Measurements from ENCODE around the gene KLHL2. TPM values are rescaled to one million over a fixed set of nuclear protein-coding genes. Genes with fewer than 3 reads are reported as not detected.
"Not testable (repeated sequence)": the region's sequence is repeated elsewhere in the genome, so short reads cannot be mapped to it uniquely, and the experiment has no call there.

The KLHL2 gene
- total RNA-seq, 1 donor from 2014 or later, result 23.7 TPM

DNA sequence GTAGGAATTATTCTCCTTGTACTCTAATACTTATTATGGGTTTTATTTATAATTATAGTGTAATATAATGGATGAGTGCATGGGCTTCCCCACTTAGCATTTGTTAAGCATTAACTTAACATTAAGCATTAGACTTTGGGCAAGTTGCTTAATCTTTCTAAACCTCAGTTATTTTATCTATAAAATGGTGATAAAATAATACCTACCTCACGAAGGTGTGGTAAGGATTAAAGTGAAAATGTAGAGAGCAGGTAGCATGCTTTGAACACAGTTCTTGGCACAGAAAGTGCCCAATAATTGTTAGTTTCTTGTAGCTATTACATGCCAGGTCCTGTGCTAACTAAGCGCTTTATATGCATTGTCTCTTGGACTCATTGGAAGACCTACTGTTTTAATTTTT, 122.7 kb downstream of the KLHL2 start:
- no peak for DNase-seq (ENCODE audit: low spot score)

DNA sequence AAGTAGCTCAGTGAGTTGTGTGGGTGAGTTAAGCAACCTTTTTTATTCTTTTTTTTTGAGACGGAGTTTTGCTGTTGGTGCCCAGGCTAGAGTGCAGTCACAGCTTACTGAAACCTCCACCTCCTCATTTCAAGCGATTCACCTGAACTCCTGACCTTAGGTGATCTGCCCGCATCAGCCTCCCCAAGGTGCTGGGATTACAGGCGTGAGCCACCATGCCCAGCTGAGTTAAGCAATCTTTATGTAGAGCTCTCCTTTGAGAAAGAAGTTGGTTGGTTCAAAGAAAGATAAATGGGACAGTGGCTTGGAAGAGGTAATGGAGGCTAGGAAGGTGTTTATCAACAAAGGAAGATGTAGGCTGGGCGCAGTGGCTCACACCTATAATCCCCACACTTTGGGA, 123.3 kb downstream of the KLHL2 start:
- no peak for DNase-seq (ENCODE audit: low spot score)

DNA sequence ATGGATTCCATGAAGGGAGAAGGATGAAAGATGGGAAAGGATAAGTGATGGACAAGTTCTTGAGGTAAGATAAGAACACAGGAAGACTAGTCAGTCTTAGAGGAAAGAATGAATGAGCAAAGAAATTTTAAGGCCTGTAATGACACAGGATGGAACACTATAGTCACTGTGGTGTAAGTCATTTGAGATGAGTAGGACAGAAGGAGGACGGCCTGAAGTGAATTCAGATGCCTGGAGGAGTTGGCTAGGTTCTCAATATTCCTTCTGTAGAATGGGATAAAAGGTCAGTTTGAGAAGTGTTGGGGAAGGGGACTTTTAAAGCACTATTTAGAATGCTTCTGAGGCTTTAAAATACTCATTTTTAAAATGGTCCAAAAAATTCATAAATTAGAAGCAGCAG, 124.0 kb downstream of the KLHL2 start:
- DNase-seq (ENCODE audit: low spot score), result no peak

DNA sequence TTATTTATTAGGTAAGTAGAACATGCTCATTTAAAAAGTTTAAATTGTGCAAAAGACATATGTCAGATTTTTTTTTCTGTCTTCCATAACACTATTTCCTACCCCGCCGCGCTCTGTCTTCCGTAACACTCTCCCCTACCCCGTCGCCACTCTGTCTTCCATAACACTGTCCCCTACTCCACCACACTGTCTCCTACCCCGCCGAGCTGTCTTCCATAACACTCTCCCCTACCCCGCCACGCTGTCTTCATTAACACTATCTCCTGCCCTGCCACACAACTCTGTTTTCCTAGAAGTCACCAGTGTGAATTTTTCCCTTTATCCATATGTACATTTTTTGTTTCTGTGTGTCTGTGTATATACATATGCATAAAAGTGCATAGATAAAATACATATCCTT, 124.5 kb downstream of the KLHL2 start:
- DNase-seq (ENCODE audit: low spot score), result no peak

DNA sequence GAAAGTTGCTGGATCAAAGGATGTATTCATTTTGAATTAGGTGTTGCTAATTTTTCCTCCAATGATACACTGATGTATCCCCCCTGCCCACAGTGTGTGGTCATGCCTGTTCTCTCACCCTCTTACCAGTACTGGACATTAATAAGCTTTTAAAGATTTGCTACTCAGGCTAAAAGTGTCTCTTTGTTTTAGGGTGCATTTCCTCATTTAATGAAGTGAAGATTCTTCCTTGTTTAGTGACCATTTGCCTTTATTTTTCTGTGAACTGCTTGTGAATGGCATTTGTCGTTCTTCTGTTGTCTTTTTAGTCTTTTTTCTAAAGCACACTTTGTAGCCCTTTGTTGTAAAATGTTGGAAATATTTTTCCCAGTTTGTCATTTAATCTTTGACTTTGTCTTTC, 125.1 kb downstream of the KLHL2 start:
- DNase-seq (ENCODE audit: low spot score), result no peak

DNA sequence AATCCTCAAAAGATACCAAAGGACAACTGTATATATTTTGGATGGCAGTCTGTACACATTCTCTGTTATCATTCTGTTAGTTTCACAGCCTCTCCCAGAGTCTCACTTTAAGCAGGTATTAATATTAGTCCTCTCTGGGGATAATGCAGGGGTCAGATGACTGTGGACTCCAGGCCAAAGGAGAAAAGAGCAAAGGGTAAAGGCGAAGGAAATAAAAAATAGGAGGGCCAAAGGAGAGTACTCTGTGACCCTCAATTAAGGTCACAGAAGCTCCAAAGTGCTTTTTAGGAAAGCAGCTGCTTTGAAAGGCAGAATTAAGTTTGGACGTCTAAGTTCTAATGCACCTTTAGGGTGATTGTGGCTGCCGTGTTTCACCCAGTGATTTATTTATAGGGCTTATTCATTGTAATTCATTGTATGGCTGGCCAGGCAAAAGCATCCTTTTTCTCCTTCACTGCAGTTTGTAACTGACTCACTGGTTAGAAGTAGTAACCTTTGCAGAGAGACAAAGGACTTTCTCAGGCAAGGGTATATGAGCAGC, 127.9 kb downstream of the KLHL2 start:
- DNase-seq (ENCODE audit: low spot score), result no peak

DNA sequence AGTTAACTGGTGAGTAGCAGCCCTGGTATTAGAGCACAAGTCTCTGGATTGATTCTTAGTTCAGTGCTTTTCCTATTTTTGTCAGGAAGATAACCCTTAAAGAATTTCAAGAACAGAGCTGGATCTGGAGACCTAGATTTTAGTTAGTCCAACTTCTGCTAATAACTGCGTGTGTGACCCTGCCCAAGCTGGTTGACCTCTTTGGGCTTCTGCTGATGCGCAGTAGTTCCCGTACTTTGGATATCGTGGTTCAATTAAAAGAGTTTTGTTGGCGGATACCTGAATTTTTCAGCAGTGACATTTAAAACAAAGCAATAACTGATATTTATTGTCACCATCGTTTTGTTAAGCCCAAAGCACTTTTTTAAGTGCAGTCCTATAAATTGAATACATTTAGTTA, 129.4 kb downstream of the KLHL2 start:
- no peak for DNase-seq (ENCODE audit: low spot score)

DNA sequence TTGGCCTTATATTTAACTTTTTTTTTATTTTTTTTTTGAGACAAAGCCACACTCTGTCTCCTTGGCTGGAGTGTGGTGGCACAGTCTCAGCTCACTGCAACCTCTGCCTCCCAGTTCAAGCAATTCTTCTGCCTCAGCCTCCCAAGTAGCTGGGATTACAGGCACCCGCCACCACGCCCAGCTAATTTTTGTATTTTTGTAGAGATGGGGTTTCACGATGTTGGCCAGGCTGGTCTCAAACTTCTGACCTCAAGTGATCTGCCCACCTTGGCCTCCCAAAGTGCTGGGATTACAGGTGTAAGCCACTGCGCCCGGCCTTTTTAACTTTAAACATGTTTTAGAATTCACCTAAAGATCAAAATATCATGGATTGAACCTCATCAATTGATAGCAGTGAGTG, 135.0 kb downstream of the KLHL2 start:
- DNase-seq (ENCODE audit: low spot score), result not testable (repeated sequence)

DNA sequence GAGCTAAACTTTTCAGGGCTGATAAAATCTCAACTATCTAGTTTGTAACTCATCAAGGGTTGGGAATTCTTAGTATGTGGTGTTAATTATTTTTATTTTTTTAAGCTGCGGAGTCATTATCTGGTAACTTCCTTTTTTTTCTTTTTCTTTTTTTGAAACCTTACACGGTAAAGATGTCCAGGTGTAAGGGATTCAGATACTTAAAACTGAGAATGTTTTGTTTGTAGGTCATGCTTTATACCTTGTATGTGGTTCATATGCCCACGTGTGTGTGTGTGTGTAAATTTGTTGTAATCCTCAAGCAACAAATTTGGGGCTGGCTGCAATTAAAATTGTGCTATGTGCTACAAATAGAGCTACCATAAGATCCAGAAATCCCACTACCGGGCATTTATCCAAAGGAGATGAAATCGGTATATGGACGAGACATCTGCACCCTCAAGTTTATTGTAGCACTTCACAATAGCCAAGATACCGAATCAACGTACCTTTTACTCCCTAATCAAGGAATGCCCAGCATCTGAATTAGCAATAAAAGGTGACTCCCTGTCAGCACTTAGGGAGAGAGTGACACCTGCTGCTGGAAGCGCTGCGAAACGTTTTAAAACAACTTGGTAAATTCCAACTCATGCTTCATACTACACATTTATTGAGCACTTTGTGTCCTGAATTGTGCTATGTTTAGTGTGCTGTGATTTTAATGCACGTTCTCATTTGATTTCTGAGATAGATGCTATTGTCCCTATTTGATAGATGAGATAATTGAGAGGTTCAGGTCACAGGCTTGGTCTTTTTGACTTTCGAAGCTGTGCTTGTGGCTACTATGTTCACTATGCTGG, 136.2 kb downstream of the KLHL2 start:
- DNase-seq (ENCODE audit: low spot score), result no peak

DNA sequence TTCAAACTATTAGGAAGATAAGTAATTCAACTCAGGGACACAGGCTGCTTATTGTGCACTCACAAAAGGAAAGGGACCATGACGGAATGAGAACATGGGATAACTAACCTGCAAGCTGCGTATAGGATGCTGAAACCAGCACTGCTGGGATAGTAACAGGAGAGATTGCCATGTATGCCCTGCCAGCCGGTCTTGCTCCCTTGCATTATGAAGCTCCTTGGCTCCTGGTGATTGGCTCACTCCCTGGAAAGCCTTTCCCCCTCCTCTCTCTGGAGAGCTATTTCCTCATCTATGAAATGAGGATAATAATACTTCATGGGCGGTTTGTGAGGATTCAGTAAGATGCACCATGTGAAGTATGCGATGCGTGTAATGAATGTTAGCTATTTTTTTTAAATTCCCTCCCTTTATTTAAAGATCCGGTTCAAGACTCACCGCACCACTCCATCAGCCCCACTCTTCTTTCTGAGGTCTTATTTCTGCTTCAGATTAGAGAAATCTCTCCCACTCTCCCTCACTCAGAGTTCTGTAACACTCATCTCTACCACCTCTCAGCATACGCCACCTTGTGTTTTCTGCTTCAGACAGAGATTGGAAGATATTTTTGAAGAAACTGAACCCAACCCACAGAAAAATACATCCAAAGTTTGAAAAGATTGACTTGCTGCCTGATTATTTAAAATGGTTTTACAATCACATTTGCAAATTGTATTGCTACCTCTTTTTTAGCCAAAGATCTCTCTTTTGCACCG, 138.5 kb downstream of the KLHL2 start:
- no peak for DNase-seq (ENCODE audit: low spot score)

DNA sequence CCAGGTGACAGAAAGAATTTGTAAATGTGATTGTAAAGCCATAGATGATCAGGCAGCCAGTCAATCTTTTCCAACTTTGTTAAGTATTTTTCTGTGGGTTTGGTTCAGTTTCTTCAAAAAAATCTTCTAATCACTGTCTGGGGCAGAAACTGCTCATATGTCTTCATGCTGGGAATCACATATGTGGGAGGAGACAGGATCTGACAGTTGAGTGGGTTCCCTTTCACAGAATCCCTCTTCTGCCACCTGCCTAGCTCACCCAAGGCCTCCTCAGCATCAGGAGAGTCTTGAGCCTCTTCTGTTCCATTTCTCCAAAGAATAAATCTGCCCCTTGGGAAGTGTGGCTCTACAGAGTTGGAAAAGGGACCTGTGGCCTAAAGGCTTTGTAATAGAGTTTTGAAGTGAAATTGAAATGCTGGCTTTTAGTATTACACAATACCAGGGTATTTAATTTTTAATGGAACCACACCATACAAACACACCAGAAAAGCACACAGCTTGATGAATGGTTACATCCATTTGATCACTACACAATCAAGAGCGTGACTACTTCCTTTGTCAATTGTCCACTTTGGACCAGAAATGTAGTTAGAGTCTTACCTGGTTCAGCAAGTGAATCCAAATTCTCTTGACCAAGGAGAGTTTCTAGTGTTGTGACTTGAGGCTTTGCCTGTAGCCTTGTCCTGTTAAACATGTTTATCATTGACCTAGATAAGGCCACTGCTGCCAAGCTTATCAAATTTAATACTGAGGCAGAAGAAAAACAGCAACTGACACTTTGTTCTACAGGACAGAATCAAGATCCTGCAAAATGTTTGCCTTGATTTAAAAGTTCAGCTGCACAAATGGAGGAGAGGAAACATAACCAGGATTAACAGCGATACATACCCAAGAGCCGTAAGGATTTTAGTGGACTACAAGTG, 140.5 kb downstream of the KLHL2 start:
- no peak for DNase-seq (ENCODE audit: low spot score)

DNA sequence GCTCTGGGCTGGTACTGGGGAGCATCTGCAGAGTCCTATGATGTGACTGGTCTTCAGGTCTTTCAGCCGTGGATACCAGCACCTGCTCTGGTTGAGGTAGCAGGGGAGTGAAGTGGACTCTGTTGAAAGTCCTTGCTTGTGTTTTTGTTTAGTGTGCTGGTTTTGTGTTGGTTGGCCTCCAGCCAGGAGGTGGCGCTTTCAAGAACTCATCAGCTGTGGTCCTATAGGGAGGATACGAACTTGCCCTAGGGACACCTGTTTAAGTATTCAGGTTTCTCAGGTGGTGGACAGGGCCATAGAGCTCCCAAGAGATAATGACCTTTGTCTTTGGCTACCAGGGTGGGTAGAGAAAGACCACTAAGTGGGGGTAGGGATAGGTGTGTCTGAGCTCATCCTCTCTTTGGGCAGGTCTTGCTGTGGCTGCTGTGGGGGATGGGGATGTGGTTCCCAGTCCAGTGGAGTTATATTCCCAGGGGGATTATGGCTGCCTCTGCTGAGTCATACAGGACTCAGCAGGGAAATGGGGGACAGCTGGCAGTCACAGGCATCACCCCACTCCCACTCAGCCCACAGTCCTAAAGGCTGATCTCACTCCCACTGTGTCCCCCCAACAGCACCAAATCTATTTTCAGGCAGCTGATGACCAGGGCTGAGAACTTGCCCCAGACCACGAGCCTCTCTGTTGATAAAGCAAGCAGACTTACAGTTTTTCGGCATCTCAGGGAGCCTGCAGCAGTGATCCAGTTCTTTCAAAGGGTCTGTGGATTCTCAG, 144.2 kb downstream of the KLHL2 start:
- DNase-seq (ENCODE audit: low spot score), result no peak

DNA sequence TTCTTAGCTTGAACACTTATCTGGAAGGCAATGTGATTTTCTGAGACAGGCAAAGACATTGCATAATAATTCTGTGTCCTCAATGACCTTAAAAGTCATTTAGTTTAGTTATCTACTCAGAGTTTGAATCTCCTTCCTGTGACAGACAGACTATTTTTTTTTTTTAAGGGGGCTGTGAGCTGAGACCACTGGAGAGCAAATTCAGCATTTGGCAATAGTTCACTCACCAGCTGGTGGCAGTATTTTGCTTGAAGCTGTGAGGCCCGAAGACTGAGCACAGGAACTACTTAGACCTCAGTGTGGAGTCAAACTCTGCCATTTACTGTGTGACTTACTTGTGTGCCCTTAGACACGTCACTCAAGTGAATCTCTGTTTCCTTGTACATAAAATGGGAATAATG, 148.5 kb downstream of the KLHL2 start:
- no peak for DNase-seq (ENCODE audit: low spot score)

DNA sequence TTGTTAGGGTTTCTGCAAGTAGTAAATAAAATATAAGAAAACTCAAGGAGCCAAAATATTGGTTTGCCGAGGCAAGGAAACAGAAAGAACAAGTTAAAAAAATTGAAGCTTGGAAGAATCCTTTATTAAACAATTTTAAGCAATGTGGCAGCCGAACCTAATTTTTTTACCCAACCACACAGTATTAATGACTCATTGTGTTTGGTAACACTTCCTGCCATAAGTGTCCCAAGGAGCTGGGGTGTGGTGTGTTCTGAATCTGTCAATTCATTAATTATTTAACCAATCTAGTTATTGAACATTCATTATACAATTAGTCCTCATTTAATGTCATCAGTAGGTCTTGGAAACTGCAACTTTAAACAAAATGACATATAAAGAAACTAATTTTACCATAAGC, 152.1 kb downstream of the KLHL2 start:
- DNase-seq (ENCODE audit: low spot score), result no peak

DNA sequence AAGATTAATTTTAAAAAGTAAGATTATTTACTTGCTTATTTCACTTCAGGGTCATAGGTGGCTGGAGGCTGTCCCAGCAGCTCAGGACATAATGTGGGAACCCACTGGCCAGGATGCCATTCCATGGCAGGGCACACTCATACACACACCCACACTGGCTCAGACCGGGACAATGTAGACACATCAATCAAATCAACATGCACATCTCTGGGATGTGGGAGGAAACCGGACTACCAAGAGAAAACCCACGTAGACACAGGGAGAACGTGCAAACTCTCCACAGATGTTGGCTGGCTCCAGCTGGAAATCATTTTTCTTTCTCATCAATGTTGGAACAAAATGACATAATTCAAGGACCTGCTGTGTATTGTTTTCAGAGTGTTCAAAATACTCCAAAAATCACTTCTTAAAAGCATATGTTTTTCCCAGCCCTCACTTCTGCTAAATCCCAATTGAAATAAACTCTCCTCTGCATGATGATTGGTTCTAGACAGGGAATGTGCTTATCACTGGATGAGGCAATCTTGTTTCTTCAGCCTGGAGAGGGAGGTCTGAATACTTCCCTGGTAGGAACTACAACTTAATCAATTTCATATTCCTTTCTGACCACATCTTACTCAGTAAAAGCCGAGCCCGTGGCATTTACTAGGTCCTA, 152.8 kb downstream of the KLHL2 start:
- no peak for DNase-seq (ENCODE audit: low spot score)

DNA sequence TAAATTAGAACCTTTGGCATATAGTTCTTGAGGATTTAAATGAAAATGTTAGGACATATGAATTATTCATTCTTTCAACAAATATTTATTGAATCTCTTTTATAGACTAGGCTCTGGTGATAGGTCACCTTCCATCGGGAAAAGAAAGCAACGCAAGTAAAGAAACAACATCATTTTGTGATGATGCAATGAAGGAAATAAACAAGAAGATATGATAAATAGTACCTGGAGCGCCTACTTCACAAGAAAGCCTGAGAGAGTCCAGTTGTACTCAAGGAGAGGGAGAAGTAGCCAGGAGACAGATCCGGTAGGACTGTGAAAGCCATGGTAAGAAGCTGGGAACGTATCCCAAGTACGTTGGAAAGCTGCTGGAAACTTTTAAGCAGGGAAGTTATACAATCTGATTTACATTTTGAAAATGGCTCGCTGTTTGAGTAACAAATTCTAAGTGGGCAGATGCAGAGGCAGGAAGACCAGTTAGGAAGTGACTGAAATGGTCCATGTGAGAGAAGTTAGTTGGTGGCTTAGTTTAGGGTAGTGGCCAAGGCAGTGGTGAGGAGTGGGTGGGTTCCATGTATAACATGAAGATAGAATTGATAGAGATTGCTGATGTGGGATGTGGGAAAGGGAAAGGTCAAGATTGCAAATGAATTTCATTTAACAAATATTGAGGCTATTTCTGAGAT, 153.8 kb downstream of the KLHL2 start:
- DNase-seq (ENCODE audit: low spot score), result no peak

DNA sequence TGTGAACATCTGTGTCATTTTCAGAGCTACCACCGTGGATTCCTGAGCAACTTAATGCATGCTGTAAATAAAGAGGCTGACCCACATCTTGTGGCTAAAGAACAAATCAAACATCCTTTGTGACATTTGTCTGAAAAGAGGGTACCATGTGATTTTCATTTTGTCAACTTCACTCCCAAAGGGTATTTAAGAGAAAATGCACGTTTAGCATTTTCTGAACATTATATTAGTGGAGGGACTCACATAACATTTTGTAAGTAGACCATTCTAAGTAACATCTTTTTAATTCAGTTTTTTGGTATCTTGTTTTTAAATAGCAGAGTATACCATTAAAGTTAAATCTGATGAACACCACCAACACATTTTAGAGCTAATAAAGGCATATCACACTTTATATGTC, 154.4 kb downstream of the KLHL2 start:
- no peak for DNase-seq (ENCODE audit: low spot score)

DNA sequence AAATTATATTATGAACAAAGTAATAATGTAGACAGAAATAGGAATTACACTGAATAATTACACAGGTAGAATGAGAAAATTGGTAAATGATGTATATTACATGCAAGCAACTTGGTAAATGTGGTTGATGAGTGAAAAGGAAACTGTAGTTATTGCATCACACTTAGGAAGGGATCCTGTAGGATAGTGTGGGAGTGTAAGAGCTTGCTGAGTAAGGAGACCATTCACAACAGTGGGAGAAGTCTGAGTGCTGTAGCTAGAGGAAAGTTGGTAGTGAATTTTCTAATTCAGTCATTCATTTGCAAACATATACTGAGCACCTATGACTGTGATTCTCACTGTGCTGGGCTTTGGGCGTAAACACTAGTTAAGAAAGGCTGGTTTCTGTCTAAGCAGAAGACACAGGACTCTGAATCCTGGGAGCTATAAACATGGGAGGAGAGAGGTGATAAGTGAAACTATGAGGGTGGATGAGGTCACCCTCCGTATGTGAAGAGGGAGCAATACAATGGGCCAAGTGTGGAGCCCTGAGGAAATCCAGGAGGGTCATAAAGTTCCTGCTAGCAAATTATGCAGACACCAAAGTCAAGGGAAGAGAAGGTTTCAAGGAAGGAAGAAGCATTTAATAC, 157.2 kb downstream of the KLHL2 start:
- DNase-seq (ENCODE audit: low spot score), result no peak

DNA sequence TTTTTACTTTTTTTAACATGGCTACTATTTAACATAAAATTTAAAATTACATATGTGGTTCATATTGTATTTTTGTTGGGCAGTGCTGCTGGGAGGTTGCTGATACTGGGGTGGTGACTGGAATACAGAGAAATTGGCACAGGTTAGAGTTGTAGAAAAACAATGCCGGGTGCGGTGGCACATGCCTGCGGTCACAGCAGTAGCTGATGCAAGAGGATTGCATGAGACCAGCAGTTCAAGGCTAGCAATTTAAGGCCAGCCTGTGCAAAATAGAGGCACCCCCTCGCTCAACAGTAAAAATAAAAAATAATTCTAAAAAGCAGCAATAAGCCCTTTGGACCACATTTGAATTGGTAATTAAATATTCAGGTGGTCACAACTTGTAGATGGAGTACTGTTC, 159.7 kb downstream of the KLHL2 start:
- DNase-seq (ENCODE audit: low spot score), result no peak

DNA sequence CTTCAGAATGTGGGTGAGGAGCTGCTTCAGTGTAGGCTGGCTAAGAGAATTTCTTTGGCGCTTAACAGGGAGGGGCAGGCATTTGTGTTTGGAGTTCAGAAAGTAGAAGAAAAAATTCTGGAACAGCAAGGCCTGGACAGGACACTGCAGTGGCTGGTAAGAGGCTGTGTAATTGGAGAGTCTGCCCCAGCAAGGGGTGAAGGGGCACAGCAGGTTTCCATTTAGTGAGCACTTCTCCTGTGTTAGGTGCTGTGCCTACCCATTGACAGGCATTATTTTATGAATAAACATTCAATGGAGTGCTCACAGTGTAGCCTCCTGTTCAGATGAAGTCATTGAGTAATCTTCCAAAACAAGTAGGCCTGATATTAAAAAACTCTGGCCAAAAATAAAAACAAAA, 160.8 kb downstream of the KLHL2 start:
- DNase-seq (ENCODE audit: low spot score), result no peak

All from ureter (tissue), 1 donor.